ENCODE measurements around the gene PRORP.
"Not testable (repeated sequence)": the region's sequence is repeated elsewhere in the genome, so short reads cannot be mapped to it uniquely, and the experiment has no call there.

The PRORP gene

GRCh38 chr14:35121887-35122695 is at the start of gene PRORP, which contains the start of gene PPP2R3C:
TSS of gene PRORP (plus strand) at chr14:35122552. CDS start at chr14:35123246, 694 bp downstream.
TSS of gene PPP2R3C (minus strand) at chr14:35121990. CDS start at chr14:35121959, 31 bp downstream.
- peak; percentile 95 for DNase-seq

GRCh38 chr14:35073486-35073885 is 48.9 kb upstream of the PRORP start:
- DNase-seq: no peak

GRCh38 chr14:35078082-35078481 is 44.3 kb upstream of the PRORP start:
- DNase-seq: no peak

- DNase-seq: no peak
Measured at GRCh38 chr14:35079742-35080141, 42.6 kb upstream of the PRORP start.

DNA sequence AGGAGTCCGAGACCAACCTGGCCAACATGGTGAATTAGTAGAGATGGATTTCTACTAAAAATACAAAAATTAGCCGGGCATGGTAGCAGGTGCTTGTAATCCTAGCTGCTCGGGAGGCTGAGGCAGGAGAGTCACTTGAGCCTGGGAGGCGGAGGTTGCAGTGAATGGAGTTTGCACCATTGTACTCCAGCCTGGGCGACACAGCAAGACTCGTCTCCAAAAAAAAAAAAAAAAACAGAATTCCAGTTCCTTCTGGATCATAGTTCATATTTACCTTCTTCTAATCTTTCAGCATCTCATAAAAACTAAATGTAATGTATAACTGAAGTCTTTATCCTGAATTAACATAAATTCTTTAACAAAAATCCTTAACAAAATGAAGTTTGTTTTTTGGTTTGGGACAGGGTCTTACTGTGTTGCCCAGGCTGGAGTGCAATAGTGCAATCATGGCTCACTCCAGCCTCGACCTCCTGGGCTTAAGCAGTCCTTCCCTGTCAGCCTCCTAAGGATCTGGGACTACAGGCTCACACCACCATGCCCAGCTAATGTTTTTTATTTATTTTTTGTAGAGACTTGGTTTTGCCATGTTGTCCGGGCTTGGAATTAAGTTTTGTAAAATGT is 38.7 kb upstream of the PRORP start:
- DNase-seq: no peak

GRCh38 chr14:35085441-35085840 is 36.9 kb upstream of the PRORP start:
- DNase-seq: no peak

- no peak for DNase-seq
Measured at GRCh38 chr14:35088514-35088913, 33.8 kb upstream of the PRORP start.

DNA sequence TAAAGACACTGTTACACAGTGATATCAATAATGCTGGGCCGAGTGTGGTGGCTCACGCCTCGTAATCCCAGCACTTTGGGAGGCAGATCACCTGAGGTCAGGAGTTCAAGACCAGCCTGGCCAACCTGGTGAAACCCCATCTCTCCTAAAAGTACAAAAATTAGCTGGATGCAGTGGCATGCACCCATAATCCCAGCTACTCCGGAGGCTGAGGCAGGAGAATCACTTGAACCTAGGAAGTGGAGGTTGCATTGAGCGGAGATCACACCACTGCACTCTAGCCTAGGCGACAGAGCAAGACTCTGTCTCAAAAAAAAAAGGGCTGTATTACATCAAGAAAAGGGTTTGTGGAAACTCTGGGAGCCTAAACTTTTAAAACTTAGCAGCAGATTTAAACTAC is 27.7 kb upstream of the PRORP start:
- not testable (repeated sequence) for DNase-seq

DNA sequence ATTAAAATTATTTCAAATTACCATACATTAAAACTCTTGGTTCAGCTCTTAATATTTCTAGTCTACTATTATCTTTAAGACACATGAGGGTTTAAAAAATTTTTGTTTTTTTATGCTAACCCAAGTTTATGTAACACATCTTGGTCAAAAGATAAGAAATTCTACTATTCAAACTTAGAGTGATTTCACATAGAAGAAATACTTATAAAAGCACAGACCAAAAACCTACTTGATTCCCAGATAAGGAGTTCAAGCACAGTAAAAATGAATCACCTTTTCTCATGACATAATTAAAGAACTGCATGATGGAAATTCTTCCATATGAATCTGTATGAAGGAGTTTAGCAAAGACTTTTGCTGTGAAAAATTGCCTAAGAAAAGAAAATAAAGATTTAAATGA is 14.5 kb upstream of the PRORP start:
- DNase-seq: no peak

DNA sequence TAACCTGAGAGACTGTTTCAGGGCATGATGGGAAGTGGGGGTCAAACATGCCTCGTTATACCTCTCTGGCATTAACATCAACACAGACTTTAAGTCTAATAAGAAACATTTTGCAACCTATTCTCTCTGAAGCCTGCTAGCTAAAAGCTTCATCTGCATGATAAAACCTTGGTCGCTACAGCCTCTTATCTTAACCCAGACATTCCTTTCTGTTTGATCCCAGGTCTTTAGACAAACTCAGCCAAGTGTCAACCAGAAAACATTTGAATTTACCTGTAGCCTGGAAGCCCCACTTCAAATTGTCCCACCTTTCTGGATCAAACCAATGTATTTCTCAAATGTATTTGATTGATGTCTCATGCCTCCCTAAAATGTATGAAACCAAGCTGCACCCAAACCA is 9.7 kb upstream of the PRORP start:
- no peak for DNase-seq

- no peak for DNase-seq
Measured at GRCh38 chr14:35113308-35113950, 8.9 kb upstream of the PRORP start.

DNA sequence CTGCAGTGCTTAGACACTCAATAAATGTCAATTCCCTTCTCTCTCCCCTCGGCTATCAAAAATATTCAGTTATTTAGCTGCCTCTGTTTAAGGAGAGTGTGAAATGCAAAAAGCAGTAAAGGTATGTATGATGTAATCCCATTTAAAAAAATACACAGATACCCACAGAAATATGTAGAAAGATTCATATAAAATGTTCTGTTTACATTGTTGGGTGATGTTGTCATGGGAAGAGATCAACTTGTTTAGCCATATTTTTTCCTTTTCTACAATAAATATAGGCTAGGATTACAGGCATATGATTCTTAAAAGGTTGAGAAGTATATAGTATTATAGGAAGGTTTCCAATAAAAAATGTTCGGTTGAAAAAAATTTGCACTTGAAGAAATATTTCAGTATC is 8.3 kb upstream of the PRORP start:
- DNase-seq: no peak

DNA sequence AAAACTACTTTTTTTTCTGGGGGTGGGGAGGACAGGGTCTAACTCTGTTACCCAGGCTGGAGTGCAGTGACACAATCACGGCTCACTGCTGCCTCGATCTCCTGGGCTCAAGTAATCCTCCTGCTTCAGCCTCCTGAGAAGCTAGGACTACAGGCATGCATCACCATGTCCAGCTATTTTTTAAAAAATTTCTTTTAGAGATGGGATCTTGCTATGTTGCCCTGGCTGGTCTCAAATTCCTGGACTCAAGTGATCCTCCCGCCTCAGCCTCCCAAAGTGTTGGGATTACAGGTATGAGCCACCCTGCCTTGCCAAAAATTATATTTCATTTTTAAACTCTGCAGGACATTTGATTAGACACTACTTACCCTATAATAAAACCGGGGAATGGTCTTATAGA is 6.1 kb upstream of the PRORP start:
- DNase-seq: no peak

- DNase-seq: no peak
Measured at GRCh38 chr14:35117112-35117511, 5.2 kb upstream of the PRORP start.

- DNase-seq: peak; percentile 36
Measured at GRCh38 chr14:35121026-35121886, 1.1 kb upstream of the PRORP start.

DNA sequence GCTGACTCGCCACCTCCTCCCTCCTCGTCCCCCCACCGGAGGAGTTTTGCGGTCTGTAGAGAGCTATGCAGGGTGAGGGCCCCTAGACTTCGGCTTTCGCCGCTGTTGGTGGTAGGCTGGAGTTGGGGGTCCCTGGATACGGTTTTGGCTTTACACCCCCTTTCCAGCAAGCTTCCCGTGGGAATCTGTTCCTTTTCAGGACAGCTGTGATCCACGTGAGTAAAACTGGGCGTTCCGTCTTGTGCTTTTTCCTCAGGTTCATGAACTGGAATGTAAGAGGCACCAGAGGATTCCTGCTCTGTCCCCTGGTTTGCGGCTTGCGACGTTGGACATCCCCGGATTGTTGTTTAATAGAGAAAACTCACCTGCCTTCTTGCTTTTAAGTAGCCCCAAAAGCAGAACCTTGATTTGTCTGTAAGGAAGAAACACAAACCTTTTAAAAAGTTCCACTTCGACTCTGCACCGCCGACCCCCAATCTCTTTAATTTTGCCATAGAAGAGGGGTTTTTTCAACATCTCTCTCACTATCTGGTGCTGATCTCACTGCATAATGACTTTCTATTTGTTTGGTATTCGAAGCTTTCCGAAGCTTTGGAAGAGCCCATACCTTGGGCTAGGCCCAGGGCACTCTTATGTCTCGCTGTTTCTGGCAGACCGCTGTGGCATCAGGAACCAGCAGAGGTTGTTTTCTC is 490 bp downstream of the PRORP start:
- no peak for DNase-seq

GRCh38 chr14:35123388-35123703 is 994 bp downstream of the PRORP start:
- DNase-seq: no peak

GRCh38 chr14:35124127-35124526 is 1.8 kb downstream of the PRORP start:
- DNase-seq: no peak

DNA sequence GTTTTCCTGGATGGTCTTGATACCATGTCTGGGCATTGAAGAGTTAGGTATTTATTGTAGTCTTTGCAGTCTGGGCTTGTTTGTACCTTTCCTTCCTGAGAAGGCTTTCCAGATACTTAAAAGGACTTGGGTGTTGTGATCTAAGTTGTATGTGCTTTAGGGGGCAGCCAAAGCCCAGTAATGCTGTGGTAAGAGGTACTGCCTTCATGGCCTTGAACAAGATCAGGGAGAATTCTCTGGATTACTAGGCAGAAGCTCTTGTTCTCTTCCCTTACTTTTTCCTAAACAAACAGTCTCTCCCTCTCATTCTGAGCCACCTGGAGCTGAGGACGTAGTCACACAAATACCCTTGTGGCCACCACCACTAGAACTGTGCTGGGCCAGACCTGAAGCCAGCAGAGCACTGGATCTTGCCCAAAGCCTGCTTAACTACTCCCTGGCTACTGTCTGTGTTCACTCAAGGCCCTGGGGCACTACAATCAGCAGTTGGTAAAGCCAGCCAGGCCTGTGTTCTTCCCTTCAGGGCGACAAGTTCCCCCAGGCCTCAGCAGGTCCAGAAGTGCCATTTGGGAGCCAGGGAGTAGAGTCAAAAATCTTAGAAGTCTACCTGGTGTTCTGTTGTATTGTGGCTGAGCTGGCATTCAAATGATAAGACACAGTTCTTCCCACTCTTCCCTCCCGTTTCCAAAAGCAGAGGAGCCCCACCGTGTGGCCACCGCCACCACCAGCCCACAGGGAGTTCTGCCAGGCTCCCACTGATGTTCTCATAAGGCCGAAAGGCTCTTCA is 11.4 kb downstream of the PRORP start:
- DNase-seq: no peak

DNA sequence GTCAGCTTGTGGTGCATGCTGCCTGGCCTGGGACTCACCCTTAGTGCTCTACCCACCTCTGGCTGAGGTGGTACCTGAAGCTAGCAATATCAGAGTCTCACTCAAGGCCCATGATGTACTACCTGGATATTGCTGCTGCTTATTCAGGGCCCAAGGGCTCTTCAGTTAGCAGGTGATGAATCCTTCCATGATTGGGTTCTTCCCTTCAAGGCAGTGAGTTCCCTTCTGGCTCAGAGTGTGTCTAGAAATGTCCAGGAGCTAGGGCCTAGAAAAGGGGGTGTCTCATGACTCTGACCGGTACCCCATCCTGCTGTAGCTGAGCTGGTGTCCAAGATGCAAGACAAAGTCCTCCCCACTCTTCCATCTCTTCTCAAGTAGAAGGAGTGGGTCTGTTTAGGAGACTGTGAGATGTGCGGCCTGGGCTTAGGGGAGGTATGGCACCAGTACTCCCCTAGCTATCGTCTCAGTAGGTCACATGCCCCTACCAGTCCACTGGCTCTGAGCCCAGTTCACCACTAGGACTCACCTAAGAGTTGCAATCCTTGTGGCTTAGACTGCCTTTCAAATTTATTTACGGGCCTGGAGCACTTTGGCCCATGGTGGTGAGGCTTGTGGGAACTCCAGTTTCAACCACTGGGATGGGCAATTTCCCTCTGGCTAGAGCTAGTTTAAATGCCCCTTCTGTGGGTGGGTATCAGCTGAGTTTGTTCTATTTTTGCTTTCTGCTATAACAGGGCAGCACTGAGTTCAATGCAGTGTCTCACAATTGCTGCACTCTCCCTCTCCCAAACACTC is 12.2 kb downstream of the PRORP start:
- peak; percentile 39 for DNase-seq

- DNase-seq: no peak
Measured at GRCh38 chr14:35138585-35138984, 16.2 kb downstream of the PRORP start.

Data from femur (tissue), 1 donor.